Measurements from ENCODE around the gene TRIM33.
"Not testable (repeated sequence)": the region's sequence is repeated elsewhere in the genome, so short reads cannot be mapped to it uniquely, and the experiment has no call there.

TRIM33 gene

GRCh38 chr1:114462963-114463362, 48.0 kb downstream of the TRIM33 start:
- no peak for DNase-seq

GRCh38 chr1:114462341-114462740, 48.7 kb downstream of the TRIM33 start:
- no peak for DNase-seq

GRCh38 chr1:114458237-114458777, 52.7 kb downstream of the TRIM33 start:
- DNase-seq, result peak; percentile 24

DNA sequence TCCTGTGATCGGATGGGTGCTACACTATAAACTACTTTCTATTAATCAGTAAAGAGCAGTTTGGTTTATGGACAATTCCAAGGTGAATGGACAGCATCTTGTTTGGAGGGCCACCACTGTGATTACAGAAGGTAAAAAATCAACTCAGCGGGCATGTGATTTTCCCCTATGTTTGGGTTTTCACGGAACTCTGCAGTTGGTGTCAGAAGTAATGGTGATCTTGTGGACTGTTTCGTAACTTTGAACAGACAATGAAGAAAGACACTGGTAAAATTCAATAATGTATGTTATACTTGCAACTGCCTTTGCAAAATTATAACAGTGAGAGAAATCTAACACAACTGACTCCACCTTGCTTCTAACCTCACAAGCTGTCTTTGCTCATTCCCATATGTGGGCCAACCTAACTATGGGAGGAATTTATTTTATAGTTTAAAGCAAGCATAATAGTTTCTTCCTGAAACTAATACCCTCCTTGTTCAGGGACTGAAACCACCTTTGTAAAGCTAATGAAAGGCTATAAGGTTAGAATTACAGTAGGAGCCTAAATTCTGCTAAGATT, 53.2 kb downstream of the TRIM33 start:
- DNase-seq, result no peak

- DNase-seq, result no peak
Observed at GRCh38 chr1:114456586-114456985, 54.4 kb downstream of the TRIM33 start.

DNA sequence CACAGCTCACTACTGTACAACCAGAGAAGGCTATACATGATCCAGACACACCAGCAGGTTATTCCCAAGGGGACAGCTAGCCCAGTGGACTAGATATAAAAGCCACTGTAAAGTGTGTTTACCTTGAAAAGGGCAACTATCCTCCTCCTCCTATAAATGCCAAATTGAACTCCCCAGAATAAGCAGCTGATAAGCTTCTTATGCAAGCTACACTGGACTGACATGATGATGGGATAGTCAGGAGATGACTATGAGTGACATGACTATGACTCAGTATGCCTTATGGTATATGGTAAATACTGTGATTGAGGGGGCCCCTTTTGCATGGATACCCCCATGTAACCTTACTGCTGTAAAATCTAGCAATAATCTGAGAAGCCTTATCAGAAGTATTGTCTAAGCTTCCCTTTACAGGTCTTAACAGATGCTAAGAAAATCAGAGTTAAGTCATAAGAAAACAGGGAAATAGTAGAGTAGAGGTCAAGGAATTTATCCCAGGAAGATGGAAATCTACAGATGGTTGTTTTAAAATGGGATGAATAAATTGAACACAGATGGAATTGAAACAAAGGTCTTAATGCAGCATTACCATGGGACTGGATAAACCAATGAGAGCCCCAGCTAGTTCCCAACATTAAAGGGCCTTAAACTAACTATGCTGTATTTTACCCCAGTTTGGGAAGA, 55.8 kb downstream of the TRIM33 start:
- DNase-seq, result no peak

- DNase-seq, result no peak
Observed at GRCh38 chr1:114454539-114454938, 56.5 kb downstream of the TRIM33 start.

- peak; percentile 52 for DNase-seq
Observed at GRCh38 chr1:114453361-114453784, 57.6 kb downstream of the TRIM33 start.

DNA sequence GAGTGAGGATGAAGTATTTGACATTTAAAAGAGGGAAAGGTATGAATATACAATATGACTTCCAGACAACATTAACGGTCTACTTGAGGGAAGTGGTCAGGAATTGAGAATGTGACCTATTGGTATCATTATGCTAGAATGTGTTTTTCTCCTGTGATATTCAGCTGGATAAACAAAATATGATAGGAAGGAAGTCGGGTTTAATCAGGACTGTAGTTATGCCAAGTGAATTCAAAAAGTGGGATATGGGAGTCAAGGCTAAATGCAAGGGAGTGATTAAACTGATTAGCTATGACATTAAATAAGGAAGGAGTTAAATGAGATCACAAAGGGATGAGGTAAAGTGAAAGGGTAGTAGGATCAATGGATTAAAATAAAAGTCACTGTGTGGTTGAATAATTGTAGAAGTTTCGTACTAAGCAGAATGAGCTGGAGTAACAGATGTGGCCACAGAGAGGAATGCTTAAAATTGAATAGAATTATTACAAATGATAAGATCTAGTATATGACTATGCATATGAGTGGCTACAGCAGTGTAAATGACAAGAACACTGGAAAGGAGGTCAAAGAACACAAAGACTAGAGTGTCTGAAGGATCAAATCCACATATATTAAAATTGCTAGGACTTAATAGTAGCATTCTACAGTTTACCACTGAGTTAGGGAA, 62.5 kb downstream of the TRIM33 start:
- DNase-seq, result no peak

GRCh38 chr1:114446198-114446597, 64.8 kb downstream of the TRIM33 start:
- no peak for DNase-seq

DNA sequence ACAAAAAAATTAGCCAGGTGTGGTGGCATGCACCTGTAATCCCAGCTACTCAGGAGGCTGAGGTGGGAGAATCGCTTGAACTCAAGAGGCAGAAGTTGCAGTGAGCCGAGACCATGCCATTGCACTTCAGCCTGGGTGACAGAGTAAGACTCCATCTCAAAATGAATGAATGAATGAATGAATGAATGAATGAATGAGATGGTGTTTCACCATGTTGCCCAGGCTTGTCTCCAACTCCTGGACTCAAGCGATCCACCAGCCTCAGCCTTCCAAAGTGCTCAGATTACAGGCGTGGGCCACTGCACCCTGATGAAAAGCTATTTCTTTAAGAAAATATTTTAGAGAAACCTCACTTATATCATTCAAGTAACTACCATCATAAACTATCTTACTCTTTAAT, 67.8 kb downstream of the TRIM33 start:
- not testable (repeated sequence) for DNase-seq

- DNase-seq, result no peak
Observed at GRCh38 chr1:114441332-114441731, 69.7 kb downstream of the TRIM33 start.

- DNase-seq, result no peak
Observed at GRCh38 chr1:114439369-114439768, 71.6 kb downstream of the TRIM33 start.

GRCh38 chr1:114437812-114438211, 73.2 kb downstream of the TRIM33 start:
- no peak for DNase-seq

- DNase-seq, result no peak
Observed at GRCh38 chr1:114436799-114437198, 74.2 kb downstream of the TRIM33 start.

DNA sequence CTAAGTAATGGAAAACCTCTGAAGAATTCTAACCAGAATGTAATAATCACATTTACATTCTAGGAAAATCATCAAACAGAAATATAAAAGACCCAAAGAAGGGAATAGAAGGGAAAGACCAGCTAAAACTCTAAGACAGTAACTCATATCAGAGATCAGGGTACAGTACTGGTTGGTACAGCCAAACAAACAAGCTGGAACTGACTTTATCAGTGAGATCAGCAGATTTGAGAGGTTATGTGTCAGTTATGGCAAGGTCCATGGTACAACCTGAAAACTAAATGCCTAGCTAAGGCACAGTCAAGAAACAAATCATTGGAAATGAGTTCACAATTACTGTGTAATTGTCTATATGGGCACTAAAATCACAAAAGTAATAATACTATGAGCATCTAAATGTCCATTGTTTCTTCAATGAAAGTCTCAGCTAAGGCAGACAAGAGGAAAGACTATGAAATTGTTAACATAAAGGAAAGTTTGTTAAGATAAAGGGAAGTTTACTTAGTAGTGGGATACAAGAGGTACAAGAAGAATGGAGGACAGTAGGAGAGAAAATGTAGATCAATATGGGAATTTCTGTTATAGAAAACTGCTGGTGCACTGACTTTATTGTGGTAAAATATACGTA, 75.8 kb downstream of the TRIM33 start:
- DNase-seq, result no peak

GRCh38 chr1:114431026-114431425, 80.0 kb downstream of the TRIM33 start:
- DNase-seq, result no peak

GRCh38 chr1:114428083-114428754, 82.8 kb downstream of the TRIM33 start:
- peak; percentile 53 for DNase-seq

DNA sequence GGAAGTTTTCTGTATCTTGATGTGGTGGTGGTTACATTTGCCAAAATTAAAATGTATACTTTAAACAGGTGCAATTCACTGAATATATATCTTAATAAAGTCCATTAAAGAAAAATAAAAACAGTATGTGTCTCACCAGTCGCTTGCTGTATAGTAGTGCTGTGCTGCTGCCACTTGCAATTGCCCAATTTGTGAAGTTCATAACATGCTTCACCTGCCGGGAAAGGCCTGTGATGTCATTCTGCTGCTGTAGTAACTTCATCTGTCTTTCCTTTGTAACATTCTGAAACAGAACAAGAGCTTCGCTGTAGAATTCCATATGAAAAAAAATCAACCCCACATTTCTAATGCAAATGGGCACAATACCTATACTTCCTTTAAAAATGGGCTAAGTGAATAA, 83.4 kb downstream of the TRIM33 start:
- no peak for DNase-seq

- no peak for DNase-seq
Observed at GRCh38 chr1:114423455-114423854, 87.5 kb downstream of the TRIM33 start.

GRCh38 chr1:114418948-114419347, 92.1 kb downstream of the TRIM33 start:
- DNase-seq, result not testable (repeated sequence)

DNA sequence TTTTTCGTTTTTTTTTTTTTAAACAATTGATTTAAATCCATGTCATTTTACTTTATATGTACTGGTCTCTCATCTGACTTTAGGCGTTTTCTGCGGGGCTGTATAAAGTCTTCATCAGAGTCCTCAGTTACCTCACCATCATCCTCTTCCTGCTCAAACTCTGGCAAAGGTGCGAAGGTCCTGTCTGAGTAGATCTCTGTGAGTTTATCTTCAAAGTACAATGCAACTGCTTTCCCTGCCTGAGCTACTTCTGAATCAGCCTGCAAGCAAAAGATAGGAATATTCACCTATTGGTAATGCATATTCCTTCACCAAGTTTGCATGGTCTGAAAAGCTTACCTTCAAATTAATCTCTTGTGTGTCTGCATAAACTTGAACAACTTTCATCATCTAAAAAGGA, 113.4 kb downstream of the TRIM33 start:
- no peak for DNase-seq

DNA sequence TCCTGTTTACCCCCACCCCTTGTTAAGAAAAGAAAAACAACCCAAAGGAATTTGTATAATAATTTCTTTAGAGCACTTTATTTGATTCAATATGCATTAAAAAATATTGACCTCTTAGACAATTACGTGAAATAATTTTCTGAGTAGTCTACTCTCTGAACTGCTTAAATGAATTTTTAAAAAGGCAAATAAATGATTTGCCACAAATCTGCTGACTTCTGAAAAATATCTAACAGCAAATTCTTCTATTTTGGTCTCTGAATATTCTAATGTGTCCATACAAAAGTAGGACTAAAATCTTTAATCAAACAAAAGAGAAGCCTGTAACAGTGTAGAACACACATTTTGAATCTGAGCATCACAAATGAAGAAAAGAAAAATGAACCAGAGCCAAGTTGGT, 115.1 kb downstream of the TRIM33 start:
- no peak for DNase-seq

Data from hematopoietic multipotent progenitor cell treated with erythropoietin and hydrocortisone succinate and interleukin-3 and kit ligand, for 8 days (in vitro differentiated cells).